ENCODE measurements around the gene KREMEN2.

KREMEN2 gene

GRCh38 chr16:3010510-3010909, 46.4 kb downstream of the KREMEN2 start:
- Histone ChIP-seq H3K27me3 (replicated peaks; ENCODE audit: control insufficient read depth, insufficient read depth, low read length) (peaks cover 63% of the 10 kb centered on the region), H3K4me1 (ENCODE audit: control insufficient read depth, insufficient read depth, low read length) (peaks cover 11% of the 10 kb centered on the region), H3K4me3 (ENCODE audit: low read length) (no peak overlapping the region)

GRCh38 chr16:3012246-3012645, 48.2 kb downstream of the KREMEN2 start:
- no peak for DNase-seq (ENCODE audit: low read depth)

More at GRCh38 chr16:3010510-3010909, 46.4 kb downstream of the KREMEN2 start:
- Histone ChIP-seq H3K9ac (ENCODE audit: low read length) (no peak overlapping the region), H3K36me3 (ENCODE audit: control insufficient read depth, insufficient read depth, low read length, severe bottlenecking) (no peaks in the 10 kb centered on the region), H3K9me3 (ENCODE audit: control insufficient read depth, low read length) (no peaks in the 10 kb centered on the region)
- DNase-seq (ENCODE audit: low read depth), result no peak

GRCh38 chr16:3012828-3013420, 48.8 kb downstream of the KREMEN2 start, which contains the start of gene CLDN9:
TSS of gene CLDN9 (plus strand) at chr16:3012923. CDS start at chr16:3013363, 440 bp downstream.
- Histone ChIP-seq H3K4me1 (ENCODE audit: control insufficient read depth, insufficient read depth, low read length) (peaks cover 7% of the 10 kb centered on the region), H3K9ac (ENCODE audit: low read length) (no peak within 1 kb of the TSS), H3K36me3 (ENCODE audit: control insufficient read depth, insufficient read depth, low read length, severe bottlenecking) (no peaks in the 10 kb centered on the region), H3K27me3 (replicated peaks; ENCODE audit: control insufficient read depth, insufficient read depth, low read length) (peaks cover 50% of the 10 kb centered on the region), H3K4me3 (ENCODE audit: low read length) (no peak within 1 kb of the TSS), H3K9me3 (ENCODE audit: control insufficient read depth, low read length) (no peaks in the 10 kb centered on the region)
- DNase-seq (ENCODE audit: low read depth), result no peak

More at GRCh38 chr16:3012246-3012645, 48.2 kb downstream of the KREMEN2 start:
- H3K27me3 ChIP-seq (replicated peaks; ENCODE audit: control insufficient read depth, insufficient read depth, low read length), result peaks cover 55% of the 10 kb centered on the region
- H3K9me3 ChIP-seq (ENCODE audit: control insufficient read depth, low read length), result no peaks in the 10 kb centered on the region
- no peak overlapping the region for H3K9ac ChIP-seq (ENCODE audit: low read length)
- H3K4me3 ChIP-seq (ENCODE audit: low read length), result no peak overlapping the region
- H3K4me1 ChIP-seq (ENCODE audit: control insufficient read depth, insufficient read depth, low read length), result peaks cover 11% of the 10 kb centered on the region
- H3K36me3 ChIP-seq (ENCODE audit: control insufficient read depth, insufficient read depth, low read length, severe bottlenecking), result no peaks in the 10 kb centered on the region

GRCh38 chr16:3013491-3013951, 49.4 kb downstream of the KREMEN2 start:
- no peaks in the 10 kb centered on the region for H3K36me3 ChIP-seq (ENCODE audit: control insufficient read depth, insufficient read depth, low read length, severe bottlenecking)
- H3K27me3 ChIP-seq (replicated peaks; ENCODE audit: control insufficient read depth, insufficient read depth, low read length), result peaks cover 49% of the 10 kb centered on the region
- no peak overlapping the region for H3K9ac ChIP-seq (ENCODE audit: low read length)
- no peak overlapping the region for H3K4me3 ChIP-seq (ENCODE audit: low read length)
- peaks cover 2% of the 10 kb centered on the region for H3K4me1 ChIP-seq (ENCODE audit: control insufficient read depth, insufficient read depth, low read length)
- H3K9me3 ChIP-seq (ENCODE audit: control insufficient read depth, low read length), result no peaks in the 10 kb centered on the region
- no peak for DNase-seq (ENCODE audit: low read depth)

- H3K4me3 ChIP-seq (ENCODE audit: low read length), result no peak overlapping the region
- DNase-seq (ENCODE audit: low read depth), result no peak
- no peaks in the 10 kb centered on the region for H3K4me1 ChIP-seq (ENCODE audit: control insufficient read depth, insufficient read depth, low read length)
- no peaks in the 10 kb centered on the region for H3K9me3 ChIP-seq (ENCODE audit: control insufficient read depth, low read length)
- no peaks in the 10 kb centered on the region for H3K36me3 ChIP-seq (ENCODE audit: control insufficient read depth, insufficient read depth, low read length, severe bottlenecking)
- no peak overlapping the region for H3K9ac ChIP-seq (ENCODE audit: low read length)
- peaks cover 46% of the 10 kb centered on the region for H3K27me3 ChIP-seq (replicated peaks; ENCODE audit: control insufficient read depth, insufficient read depth, low read length)
Measured at GRCh38 chr16:3013998-3014690, 50.1 kb downstream of the KREMEN2 start.

GRCh38 chr16:3014971-3015370, 50.9 kb downstream of the KREMEN2 start:
- Histone ChIP-seq H3K4me3 (ENCODE audit: low read length) (no peak overlapping the region), H3K9ac (ENCODE audit: low read length) (no peak overlapping the region), H3K4me1 (ENCODE audit: control insufficient read depth, insufficient read depth, low read length) (peaks cover 2% of the 10 kb centered on the region), H3K27me3 (replicated peaks; ENCODE audit: control insufficient read depth, insufficient read depth, low read length) (peaks cover 46% of the 10 kb centered on the region), H3K9me3 (ENCODE audit: control insufficient read depth, low read length) (no peaks in the 10 kb centered on the region), H3K36me3 (ENCODE audit: control insufficient read depth, insufficient read depth, low read length, severe bottlenecking) (no peaks in the 10 kb centered on the region)
- no peak for DNase-seq (ENCODE audit: low read depth)

GRCh38 chr16:3015865-3016521, 51.9 kb downstream of the KREMEN2 start:
- no peaks in the 10 kb centered on the region for H3K9me3 ChIP-seq (ENCODE audit: control insufficient read depth, low read length)
- H3K36me3 ChIP-seq (ENCODE audit: control insufficient read depth, insufficient read depth, low read length, severe bottlenecking), result no peaks in the 10 kb centered on the region
- H3K9ac ChIP-seq (ENCODE audit: low read length), result no peak overlapping the region
- peaks cover 46% of the 10 kb centered on the region for H3K27me3 ChIP-seq (replicated peaks; ENCODE audit: control insufficient read depth, insufficient read depth, low read length)
- no peak overlapping the region for H3K4me3 ChIP-seq (ENCODE audit: low read length)
- H3K4me1 ChIP-seq (ENCODE audit: control insufficient read depth, insufficient read depth, low read length), result peaks cover 3% of the 10 kb centered on the region
- DNase-seq (ENCODE audit: low read depth), result no peak

- DNase-seq (ENCODE audit: low read depth), result no peak
- H3K9me3 ChIP-seq (ENCODE audit: control insufficient read depth, low read length), result no peaks in the 10 kb centered on the region
- peaks cover 10% of the 10 kb centered on the region for H3K4me1 ChIP-seq (ENCODE audit: control insufficient read depth, insufficient read depth, low read length)
- H3K9ac ChIP-seq (ENCODE audit: low read length), result no peak overlapping the region
- peaks cover 37% of the 10 kb centered on the region for H3K27me3 ChIP-seq (replicated peaks; ENCODE audit: control insufficient read depth, insufficient read depth, low read length)
- H3K4me3 ChIP-seq (ENCODE audit: low read length), result no peak overlapping the region
- no peaks in the 10 kb centered on the region for H3K36me3 ChIP-seq (ENCODE audit: control insufficient read depth, insufficient read depth, low read length, severe bottlenecking)
Measured at GRCh38 chr16:3017344-3017743, 53.3 kb downstream of the KREMEN2 start.

Data from adipocyte (in vitro differentiated cells).